Neural progenitor cell (in vitro differentiated cells): ENCODE measurements around the gene DCUN1D1. TPM values are rescaled to one million over a fixed set of nuclear protein-coding genes. Genes with fewer than 3 reads are reported as not detected.

Source experiments
- DNase-seq: peaks from one replicate; pipeline ENCODE4 v3.0.0-alpha.2; 2016; ENCODE audit warnings: low spot score
- H2AFZ ChIP-seq: fragments of 200-600 bp; sonication (generic); replicated peaks from 2 replicates; pipeline ENCODE4 v1.6.1; 2016; ENCODE audit warnings: antibody characterized with exemption
- H3F3A ChIP-seq: fragments of 200-600 bp; sonication (generic); 2 replicates; pipeline ENCODE4 v1.6.1; 2016; ENCODE audit warnings: antibody characterized with exemption, low read depth
- H3K27ac ChIP-seq: fragments of 200-600 bp; sonication (generic); 2 replicates; pipeline ENCODE4 v1.5.1; 2016; ENCODE audit warnings: mild to moderate bottlenecking
- H3K27me3 ChIP-seq: fragments of 200-600 bp; sonication (generic); 2 replicates; pipeline ENCODE4 v1.6.1; 2016; ENCODE audit warnings: mild to moderate bottlenecking, moderate library complexity
- H3K36me3 ChIP-seq: fragments of 200-600 bp; sonication (generic); 2 replicates; pipeline ENCODE4 v1.5.1; 2016
- H3K4me1 ChIP-seq: fragments of 200-600 bp; sonication (generic); 2 replicates; pipeline ENCODE4 v1.6.1; 2016; ENCODE audit warnings: mixed run types
- H3K4me2 ChIP-seq: fragments of 200-600 bp; sonication (generic); 2 replicates; pipeline ENCODE4 v1.6.1; 2016
- H3K4me3 ChIP-seq: fragments of 200-600 bp; sonication (generic); 2 replicates; pipeline ENCODE4 v1.5.1; 2016
- H3K79me2 ChIP-seq: fragments of 200-600 bp; sonication (generic); 2 replicates; pipeline ENCODE4 v1.6.1; 2016; ENCODE audit warnings: low read depth
- H3K9ac ChIP-seq: fragments of 200-600 bp; sonication (generic); 2 replicates; pipeline ENCODE4 v1.6.1; 2016
- H3K9me3 ChIP-seq: fragments of 200-600 bp; sonication (generic); 2 replicates; pipeline ENCODE4 v1.5.1; 2016; ENCODE audit warnings: low read depth
- H4K20me1 ChIP-seq: fragments of 200-600 bp; sonication (generic); 2 replicates; pipeline ENCODE4 v1.6.1; 2016; ENCODE audit warnings: low read depth
- H3K27ac Mint-ChIP-seq: 3 replicates; pipeline ENCODE4 v1.8.0; 2021; ENCODE audit warnings: mixed read lengths
- H3K27me3 Mint-ChIP-seq: 2 replicates; pipeline ENCODE4 v1.8.0; 2022; ENCODE audit warnings: low read depth, mild to moderate bottlenecking, inconsistent platforms, moderate library complexity, mixed read lengths; ENCODE audit not compliant: insufficient read depth
- H3K36me3 Mint-ChIP-seq: 3 replicates; pipeline ENCODE4 v1.8.0; 2021; ENCODE audit warnings: mixed read lengths
- H3K4me1 Mint-ChIP-seq: 3 replicates; pipeline ENCODE4 v1.8.0; 2021; ENCODE audit warnings: mixed read lengths
- H3K4me3 Mint-ChIP-seq: 3 replicates; pipeline ENCODE4 v1.8.0; 2021; ENCODE audit warnings: mild to moderate bottlenecking, moderate library complexity, mixed read lengths
- H3K9me3 Mint-ChIP-seq: 3 replicates; pipeline ENCODE4 v1.8.0; 2020; ENCODE audit warnings: mixed read lengths
- CTCF ChIP-seq: fragments of 200-600 bp; sonication (generic); IDR thresholded peaks from 2 replicates; pipeline ENCODE4 v1.5.1; 2017; ENCODE audit warnings: antibody characterized with exemption, mild to moderate bottlenecking
- EZH2 ChIP-seq: fragments of 200-600 bp; sonication (generic); IDR thresholded peaks from 2 replicates; pipeline ENCODE4 v1.6.1; 2017; ENCODE audit warnings: antibody characterized with exemption, mild to moderate bottlenecking, moderate library complexity
- EZH2phosphoT487 ChIP-seq: fragments of 200-600 bp; sonication (generic); IDR thresholded peaks from 2 replicates; pipeline ENCODE4 v1.6.1; 2017; ENCODE audit warnings: antibody characterized with exemption
- total RNA-seq: library from RNA; depleted of rRNA; stranded (reverse); fragments of >200 nt; gene quantifications from 2 replicates; pipeline ENCODE4 v1.2.3, GENCODE V29; 2015; ENCODE audit warnings: low replicate concordance

The DCUN1D1 gene
- total RNA-seq, 1 donor from 2014 or later = 63.6 TPM

DNA sequence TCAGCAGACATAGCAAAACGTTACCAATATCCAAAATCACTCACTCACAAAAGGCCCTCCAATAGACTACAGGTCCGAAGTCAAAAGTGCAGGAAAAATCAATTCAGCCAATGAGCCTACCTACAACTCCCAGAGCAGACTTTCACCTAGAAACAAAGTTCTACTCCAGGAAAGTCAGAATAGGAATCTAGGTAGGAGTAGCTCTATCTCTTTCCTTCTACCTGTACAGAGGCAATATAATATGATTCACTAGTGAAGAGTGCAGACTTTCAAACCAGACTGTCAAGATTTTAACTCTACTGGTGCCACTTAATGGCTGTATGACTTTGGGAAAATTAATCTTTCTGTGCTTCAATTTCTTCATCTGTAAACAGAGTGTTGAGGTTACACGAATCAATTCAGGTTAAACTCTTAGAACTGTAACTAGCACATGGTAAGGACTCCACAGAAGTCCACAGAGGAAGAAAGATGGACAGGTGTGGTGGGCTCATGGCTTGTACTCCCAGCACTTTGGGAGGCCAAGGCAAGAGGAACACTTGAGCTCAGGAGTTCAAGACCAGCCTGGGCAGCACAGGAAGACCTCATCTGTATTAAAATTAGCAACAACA is 9.4 kb downstream of the DCUN1D1 start:
- Mint-ChIP-seq H3K9me3 (no peaks in the 10 kb centered on the region), H3K27ac (no peak overlapping the region), H3K4me3 (no peak overlapping the region), H3K4me1 (peaks cover 19% of the 10 kb centered on the region), H3K27me3 (no peaks in the 10 kb centered on the region), H3K36me3 (peaks cover 4% of the 10 kb centered on the region)
- Histone ChIP-seq H3K27ac (no peak overlapping the region), H3K4me2 (no peak overlapping the region), H3K4me3 (no peak overlapping the region), H4K20me1 (peaks cover 88% of the 10 kb centered on the region), H3F3A (peaks cover 7% of the 10 kb centered on the region), H3K9me3 (no peaks in the 10 kb centered on the region), H3K36me3 (no peaks in the 10 kb centered on the region), H3K27me3 (no peaks in the 10 kb centered on the region), H3K9ac (no peak overlapping the region), H3K4me1 (peaks cover 11% of the 10 kb centered on the region), H3K79me2 (peaks cover 99% of the 10 kb centered on the region), H2AFZ (no peak overlapping the region)
- no peak for DNase-seq
- TF ChIP-seq EZH2 (no peak), CTCF (no peak), EZH2phosphoT487 (no peak)

DNA sequence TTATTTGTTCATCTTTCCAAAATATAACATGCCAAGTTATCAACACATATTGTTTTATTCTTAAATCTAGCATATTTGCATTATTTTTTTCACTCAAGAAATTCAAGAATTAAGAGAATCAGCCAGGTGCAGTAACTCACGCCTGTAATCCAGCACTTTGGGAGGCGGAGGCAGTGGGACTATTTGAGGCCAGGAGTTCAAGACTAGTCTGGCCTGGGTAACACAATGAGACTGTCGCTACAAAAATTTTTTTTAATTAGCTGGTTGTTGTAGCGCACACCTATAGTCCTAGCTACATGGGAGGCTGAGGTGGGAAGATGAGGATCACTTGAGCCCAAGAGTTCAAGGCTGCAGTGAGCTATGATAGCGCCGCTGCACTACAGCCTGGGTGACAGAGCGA is 10.5 kb downstream of the DCUN1D1 start:
- Mint-ChIP-seq H3K36me3 (peaks cover 4% of the 10 kb centered on the region), H3K4me3 (no peak overlapping the region), H3K4me1 (peaks cover 16% of the 10 kb centered on the region), H3K27me3 (no peaks in the 10 kb centered on the region), H3K27ac (no peak overlapping the region), H3K9me3 (no peaks in the 10 kb centered on the region)
- Histone ChIP-seq H2AFZ (no peak overlapping the region), H3F3A (peaks cover 7% of the 10 kb centered on the region), H3K4me3 (no peak overlapping the region), H3K4me1 (peaks cover 4% of the 10 kb centered on the region), H3K9me3 (no peaks in the 10 kb centered on the region), H3K79me2 (peaks cover 99% of the 10 kb centered on the region), H3K27ac (no peak overlapping the region), H3K4me2 (no peak overlapping the region), H3K9ac (no peak overlapping the region), H3K27me3 (no peaks in the 10 kb centered on the region), H4K20me1 (peaks cover 79% of the 10 kb centered on the region), H3K36me3 (no peaks in the 10 kb centered on the region)
- no peak for TF ChIP-seq EZH2phosphoT487
- TF ChIP-seq CTCF = no peak
- DNase-seq = no peak

- Mint-ChIP-seq H3K4me1 (peaks cover 16% of the 10 kb centered on the region), H3K27ac (no peak overlapping the region), H3K27me3 (no peaks in the 10 kb centered on the region), H3K36me3 (peaks cover 4% of the 10 kb centered on the region), H3K4me3 (no peak overlapping the region), H3K9me3 (no peaks in the 10 kb centered on the region)
- H3F3A ChIP-seq = peaks cover 7% of the 10 kb centered on the region
- TF ChIP-seq EZH2phosphoT487 (no peak), EZH2 (no peak), CTCF (no peak)
- DNase-seq = no peak
- no peak overlapping the region for H3K9ac ChIP-seq
- H3K4me3 ChIP-seq = no peak overlapping the region
- no peaks in the 10 kb centered on the region for H3K27me3 ChIP-seq
- H4K20me1 ChIP-seq = peaks cover 74% of the 10 kb centered on the region
- H3K9me3 ChIP-seq = no peaks in the 10 kb centered on the region
- no peak overlapping the region for H2AFZ ChIP-seq
- no peak overlapping the region for H3K27ac ChIP-seq
- no peaks in the 10 kb centered on the region for H3K4me1 ChIP-seq
- peaks cover 99% of the 10 kb centered on the region for H3K79me2 ChIP-seq
- no peaks in the 10 kb centered on the region for H3K36me3 ChIP-seq
- no peak overlapping the region for H3K4me2 ChIP-seq
Measured at GRCh38 chr3:182969277-182969676, 11.1 kb downstream of the DCUN1D1 start.
